GM20000 (cell line): ENCODE data around the gene TMEM37.

ENCODE experiments used
- DNase-seq: peaks from one replicate; pipeline ENCODE4 v3.0.0; 2012; ENCODE audit warnings: low spot score
- TF ChIP-seq, protein P1 (sequence below): IDR thresholded peaks from 2 replicates; pipeline ENCODE4 v1.5.1; 2012; ENCODE audit warnings: mild to moderate bottlenecking, control low read depth; ENCODE audit errors: extremely low read depth, missing control alignments

The TMEM37 gene

DNA sequence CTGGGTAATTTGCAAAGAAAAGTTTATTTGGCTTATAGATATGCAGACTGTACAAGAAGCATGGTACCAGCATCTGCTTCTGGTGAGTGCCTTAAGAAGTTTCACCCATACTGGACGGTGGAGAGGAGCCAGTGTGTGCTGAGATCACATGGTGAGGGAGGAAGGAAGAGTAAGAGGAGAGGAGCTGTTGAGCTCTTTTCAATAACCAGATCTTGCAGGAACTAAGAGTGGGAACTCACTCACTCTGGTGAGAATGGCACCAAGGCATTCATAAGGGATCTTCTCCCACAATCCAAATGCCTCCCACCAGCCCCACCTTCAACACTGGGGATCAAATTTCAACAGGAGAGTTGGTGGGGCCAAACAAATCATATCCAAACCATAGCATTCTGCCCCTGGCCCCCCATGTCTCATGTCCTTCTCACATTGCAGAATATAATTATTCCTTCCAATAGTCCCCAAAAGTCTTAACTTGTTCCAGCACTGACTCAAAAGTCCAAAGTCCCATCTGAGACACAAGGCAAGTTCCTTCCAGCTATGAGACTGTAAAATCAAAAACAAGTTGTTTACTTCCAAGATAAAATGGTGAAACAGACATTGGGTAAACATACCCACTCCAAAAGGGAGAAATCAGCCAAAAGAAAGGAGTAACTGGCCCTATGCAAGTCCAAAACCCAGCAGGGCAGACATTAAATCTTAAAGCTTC, 11.7 kb upstream of the TMEM37 start:
- DNase-seq: no peak
- TF ChIP-seq, protein P1, sequence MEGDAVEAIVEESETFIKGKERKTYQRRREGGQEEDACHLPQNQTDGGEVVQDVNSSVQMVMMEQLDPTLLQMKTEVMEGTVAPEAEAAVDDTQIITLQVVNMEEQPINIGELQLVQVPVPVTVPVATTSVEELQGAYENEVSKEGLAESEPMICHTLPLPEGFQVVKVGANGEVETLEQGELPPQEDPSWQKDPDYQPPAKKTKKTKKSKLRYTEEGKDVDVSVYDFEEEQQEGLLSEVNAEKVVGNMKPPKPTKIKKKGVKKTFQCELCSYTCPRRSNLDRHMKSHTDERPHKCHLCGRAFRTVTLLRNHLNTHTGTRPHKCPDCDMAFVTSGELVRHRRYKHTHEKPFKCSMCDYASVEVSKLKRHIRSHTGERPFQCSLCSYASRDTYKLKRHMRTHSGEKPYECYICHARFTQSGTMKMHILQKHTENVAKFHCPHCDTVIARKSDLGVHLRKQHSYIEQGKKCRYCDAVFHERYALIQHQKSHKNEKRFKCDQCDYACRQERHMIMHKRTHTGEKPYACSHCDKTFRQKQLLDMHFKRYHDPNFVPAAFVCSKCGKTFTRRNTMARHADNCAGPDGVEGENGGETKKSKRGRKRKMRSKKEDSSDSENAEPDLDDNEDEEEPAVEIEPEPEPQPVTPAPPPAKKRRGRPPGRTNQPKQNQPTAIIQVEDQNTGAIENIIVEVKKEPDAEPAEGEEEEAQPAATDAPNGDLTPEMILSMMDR: no peak

DNA sequence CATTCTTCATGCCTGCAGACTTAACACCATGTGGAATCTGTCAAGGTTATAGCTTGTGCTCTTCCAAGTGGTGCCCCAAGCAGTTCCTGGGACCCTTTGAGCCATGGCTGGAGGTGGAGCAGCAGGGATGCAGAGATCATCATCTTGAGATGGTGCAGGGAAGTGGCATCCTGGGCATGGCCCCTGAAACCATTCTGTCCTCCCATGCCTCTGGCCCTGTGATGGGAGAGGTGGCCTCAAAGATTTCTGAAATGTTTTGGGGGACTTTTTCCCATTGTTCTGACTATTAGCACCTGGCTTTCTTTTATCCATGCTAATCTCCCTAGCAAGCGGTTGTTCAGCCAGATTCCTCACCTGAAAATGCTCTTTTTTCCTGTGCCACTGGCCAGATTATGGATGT, 10.3 kb upstream of the TMEM37 start:
- TF ChIP-seq, protein P1: no peak
- DNase-seq: no peak

DNA sequence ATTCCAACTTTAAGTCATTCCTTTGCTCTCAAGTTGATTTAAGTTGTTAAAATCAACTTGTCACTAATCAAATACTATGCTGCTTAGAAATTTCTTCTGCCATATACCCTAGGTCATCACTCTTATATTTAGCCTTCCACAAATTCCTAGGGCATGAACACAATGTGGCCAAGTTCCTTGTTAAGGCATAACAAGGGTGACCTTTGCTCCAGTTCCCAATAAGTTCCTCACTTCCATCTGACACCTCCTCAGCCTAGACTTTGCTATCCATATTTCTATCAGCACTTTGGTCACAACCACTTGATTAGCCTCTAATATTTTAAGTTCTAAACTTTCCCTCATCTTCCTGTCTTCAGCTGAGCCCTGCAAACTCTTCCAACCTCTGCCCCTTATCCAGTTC, 9.9 kb upstream of the TMEM37 start:
- TF ChIP-seq, protein P1: no peak
- no peak for DNase-seq

DNA sequence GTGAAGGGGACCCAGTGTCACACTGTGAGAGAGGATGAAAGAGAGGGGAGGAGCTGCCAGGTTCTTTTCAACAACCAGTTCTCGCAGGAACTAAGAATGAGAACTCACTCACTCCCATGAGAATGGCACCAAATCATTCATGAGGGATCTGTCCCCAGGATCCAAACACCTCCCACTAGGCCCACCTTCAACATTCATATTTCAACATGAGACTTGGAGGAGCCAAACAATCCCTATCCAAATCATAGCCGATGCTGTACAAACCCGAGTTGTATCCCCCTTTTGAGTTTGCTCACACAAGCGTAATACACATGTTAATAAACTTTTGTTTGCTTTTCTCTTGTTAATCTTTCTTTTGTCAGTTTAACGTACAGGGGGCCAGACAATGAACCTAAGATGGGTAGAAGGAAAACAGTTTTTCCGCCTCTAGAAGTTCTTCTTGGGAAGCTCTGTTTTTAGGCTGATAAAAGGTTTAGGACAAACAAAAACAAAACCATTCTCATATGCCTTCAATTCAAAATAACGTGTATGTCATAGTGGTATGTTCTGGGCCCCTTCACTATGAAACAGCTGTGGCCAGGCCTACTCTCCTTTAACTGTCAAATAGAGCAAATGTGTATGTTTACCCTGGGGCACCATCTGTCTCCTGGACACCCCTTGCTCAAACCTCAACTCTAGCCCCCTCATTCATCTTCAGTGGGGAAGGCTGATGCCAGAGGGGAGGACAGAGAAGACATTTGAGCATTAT, 9.1 kb upstream of the TMEM37 start:
- DNase-seq: no peak
- TF ChIP-seq, protein P1: no peak

DNA sequence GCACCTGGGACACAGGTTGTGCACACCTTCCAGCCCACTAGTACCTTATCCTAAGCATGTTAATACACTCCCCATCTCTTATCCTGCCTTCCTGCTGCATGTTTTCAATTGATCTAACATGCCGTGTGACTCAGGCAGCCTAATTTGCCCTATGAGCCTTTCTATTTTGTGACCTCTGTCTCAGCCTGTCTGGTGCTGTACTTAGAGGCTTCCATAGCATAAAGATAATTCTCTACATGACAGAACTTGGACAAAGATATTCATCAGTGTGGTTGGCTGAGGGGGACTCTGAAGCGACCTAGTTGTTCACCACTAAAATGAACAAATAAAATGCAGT, 8.6 kb upstream of the TMEM37 start:
- DNase-seq: no peak
- TF ChIP-seq, protein P1: no peak

DNA sequence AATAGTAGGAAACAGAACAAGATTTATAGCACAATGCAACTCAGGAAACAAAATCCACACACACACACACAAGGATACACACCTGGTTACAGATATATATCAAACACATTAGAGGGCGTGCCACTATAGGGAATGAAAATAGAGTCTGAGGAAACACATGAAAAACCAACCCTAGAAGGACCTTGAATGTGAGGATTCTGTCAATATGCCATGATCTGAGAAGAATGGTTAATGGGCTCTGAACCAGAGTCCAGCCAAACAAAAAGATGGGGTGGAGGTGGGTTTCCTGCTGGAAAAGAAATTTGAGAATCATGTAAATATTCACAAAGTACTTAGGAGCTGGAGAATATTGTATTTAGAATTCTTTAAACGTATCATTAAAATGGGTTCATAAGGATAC, 7.8 kb upstream of the TMEM37 start:
- DNase-seq: no peak
- TF ChIP-seq, protein P1: no peak

DNA sequence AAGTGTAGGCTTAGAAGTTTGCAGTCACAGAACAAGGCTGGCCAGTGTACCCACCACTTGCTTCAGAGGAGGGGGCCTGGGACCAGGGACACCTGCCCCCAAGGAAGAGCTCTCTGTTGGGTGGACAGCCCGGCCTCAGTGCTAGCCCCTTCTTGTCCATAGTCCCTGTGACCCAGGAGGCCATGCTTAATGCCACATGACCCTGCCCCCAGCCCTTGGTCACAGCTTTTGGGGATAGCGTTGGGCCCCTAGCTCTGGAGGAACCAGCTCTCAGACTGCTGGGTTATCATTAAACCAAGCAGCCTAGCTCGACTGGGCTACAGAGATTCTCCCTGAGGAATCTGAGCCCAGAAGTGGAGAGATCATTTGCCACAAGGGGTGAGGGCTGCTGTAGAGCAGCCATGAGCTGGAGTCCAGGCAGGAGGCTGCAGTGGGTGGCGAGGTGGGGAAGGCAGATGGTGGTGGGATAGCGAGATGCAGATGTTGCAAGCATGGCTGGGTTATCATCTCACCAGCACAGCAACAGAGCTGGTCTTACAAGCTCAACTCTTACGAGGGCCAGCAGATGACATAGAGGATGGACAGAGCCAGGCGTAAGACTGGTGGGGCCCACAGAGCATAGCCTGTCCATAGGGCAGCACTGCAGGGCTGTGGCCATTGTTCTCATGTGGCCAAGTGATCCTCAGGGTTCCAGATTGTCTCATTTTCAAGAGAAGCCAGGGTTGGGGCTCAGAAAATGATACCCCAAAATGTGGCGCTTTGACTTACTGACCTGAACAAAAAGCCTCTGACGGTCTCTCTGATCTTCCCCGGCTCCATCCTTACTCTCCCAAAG, 7.2 kb upstream of the TMEM37 start:
- DNase-seq: no peak
- TF ChIP-seq, protein P1: no peak
